Stimulated activated CD8-positive, alpha-beta memory T cell treated with anti-CD3 and anti-CD28 coated beads, Interleukin-15, amount 100 ng/mL, for 48 hours (primary cell): ENCODE results near the gene MED29.
A peak's percentile ranks its signal among the peaks of the same experiment; 100 is the strongest.

Experiments
- DNase-seq, 2 donors: peaks; one replicate each; pipeline ENCODE4 v3.0.0-alpha.2; 2020; ENCODE audit warnings: low read depth in 2 of 2

MED29 gene

GRCh38 chr19:39411081-39411831 is 20.1 kb downstream of the MED29 start:
- no peak for DNase-seq

- peak; percentile 78 to 80 for DNase-seq
Measured at GRCh38 chr19:39411832-39412099, 20.6 kb downstream of the MED29 start.

- DNase-seq: peak; percentile 92 to 94
Measured at GRCh38 chr19:39412100-39412866, 21.1 kb downstream of the MED29 start, which contains the start of gene PLEKHG2. TSS of gene PLEKHG2 (plus strand) at chr19:39412669. CDS start at chr19:39414087, 1,418 bp downstream.

GRCh38 chr19:39412867-39413271 is 21.7 kb downstream of the MED29 start:
- no peak for DNase-seq

GRCh38 chr19:39413272-39413910 is 22.2 kb downstream of the MED29 start:
- DNase-seq: no peak

GRCh38 chr19:39413911-39414608 is 22.9 kb downstream of the MED29 start:
- no peak for DNase-seq

GRCh38 chr19:39415111-39416046 is 24.2 kb downstream of the MED29 start:
- DNase-seq: no peak

GRCh38 chr19:39416152-39417120 is 25.3 kb downstream of the MED29 start:
- no peak for DNase-seq

- DNase-seq: no peak
Measured at GRCh38 chr19:39417463-39418181, 26.4 kb downstream of the MED29 start.

- no peak for DNase-seq
Measured at GRCh38 chr19:39419003-39419402, 27.8 kb downstream of the MED29 start.

- no peak for DNase-seq
Measured at GRCh38 chr19:39420769-39421168, 29.6 kb downstream of the MED29 start.

- DNase-seq: no peak
Measured at GRCh38 chr19:39422020-39422419, 30.8 kb downstream of the MED29 start.

- DNase-seq: no peak
Measured at GRCh38 chr19:39423258-39424086, 32.3 kb downstream of the MED29 start.

GRCh38 chr19:39424934-39425333 is 33.8 kb downstream of the MED29 start:
- DNase-seq: no peak

GRCh38 chr19:39425744-39426143 is 34.6 kb downstream of the MED29 start:
- no peak for DNase-seq

GRCh38 chr19:39426170-39426569 is 35.0 kb downstream of the MED29 start:
- no peak for DNase-seq

- DNase-seq: no peak
Measured at GRCh38 chr19:39427707-39428106, 36.5 kb downstream of the MED29 start.
